Mesenchymal stem cell (in vitro differentiated cells and primary cell): ENCODE results near the gene ABCD1.

Source experiments
- DNase-seq: peaks from one replicate; pipeline ENCODE4 v3.0.0-alpha.2; 2013
- H2AFZ ChIP-seq: one replicate; pipeline ENCODE4 v1.6.1; 2013; ENCODE audit warnings: low read depth, mild to moderate bottlenecking, control low read depth, inconsistent platforms, low read length, moderate library complexity
- H2AK5ac ChIP-seq: 2 replicates; pipeline ENCODE4 v1.6.1; 2013; ENCODE audit warnings: low read length, moderate library complexity, mild to moderate bottlenecking, inconsistent platforms; ENCODE audit not compliant: severe bottlenecking
- H2BK120ac ChIP-seq: one replicate; pipeline ENCODE4 v1.6.1; 2013; ENCODE audit warnings: low read depth, mild to moderate bottlenecking, inconsistent platforms, low read length, moderate library complexity
- H2BK12ac ChIP-seq, 2 experiments: one replicate each; pipeline ENCODE4 v1.6.1; 2013; ENCODE audit warnings: inconsistent platforms in 2 of 2, low read length in 2 of 2, mild to moderate bottlenecking in 2 of 2, moderate library complexity in 2 of 2, control low read depth in 1 of 2
- H2BK15ac ChIP-seq: one replicate; pipeline ENCODE4 v1.6.1; 2013; ENCODE audit warnings: mild to moderate bottlenecking, low read depth, inconsistent platforms; ENCODE audit not compliant: poor library complexity, severe bottlenecking
- H2BK5ac ChIP-seq: 2 replicates; pipeline ENCODE4 v1.6.1; 2013; ENCODE audit warnings: low read depth, mild to moderate bottlenecking, low read length, control low read depth, inconsistent platforms; ENCODE audit not compliant: poor library complexity, severe bottlenecking
- H3K14ac ChIP-seq, 2 experiments: one replicate each; pipeline ENCODE4 v1.6.1; 2013; ENCODE audit warnings: inconsistent platforms in 2 of 2, low read length in 2 of 2, control low read depth in 1 of 2, mild to moderate bottlenecking in 1 of 2, moderate library complexity in 1 of 2
- H3K18ac ChIP-seq, 2 experiments: one replicate each; pipeline ENCODE4 v1.6.1; 2013; ENCODE audit warnings: inconsistent platforms in 2 of 2, low read length in 2 of 2, control low read depth in 1 of 2, low read depth in 1 of 2, mild to moderate bottlenecking in 1 of 2
- H3K23ac ChIP-seq, 2 experiments: one replicate each; pipeline ENCODE4 v1.6.1; 2013; ENCODE audit warnings: inconsistent platforms in 2 of 2, low read length in 2 of 2, mild to moderate bottlenecking in 2 of 2, moderate library complexity in 2 of 2, control low read depth in 1 of 2
- H3K27ac ChIP-seq: 2 replicates; pipeline ENCODE4 v1.5.1; 2013; ENCODE audit warnings: mild to moderate bottlenecking, moderate library complexity, low read length, control low read depth, inconsistent platforms; ENCODE audit not compliant: poor library complexity, severe bottlenecking
- H3K27me3 ChIP-seq, 2 experiments: 2 replicates each; pipeline versions ENCODE4 v1.6.1 to v1.7.0; 2013; ENCODE audit warnings: low read length in 2 of 2, mild to moderate bottlenecking in 2 of 2, moderate library complexity in 2 of 2, control low read depth in 1 of 2, inconsistent platforms in 1 of 2; ENCODE audit not compliant: control insufficient read depth in 1 of 2, insufficient read depth in 1 of 2
- H3K36me3 ChIP-seq, 2 experiments: 2 replicates each; pipeline versions ENCODE4 v1.6.1 to v1.7.0; 2013; ENCODE audit warnings: low read length in 2 of 2, control low read depth in 1 of 2, inconsistent platforms in 1 of 2, low read depth in 1 of 2, mild to moderate bottlenecking in 1 of 2; ENCODE audit not compliant: insufficient read depth in 2 of 2, control insufficient read depth in 1 of 2
- H3K4ac ChIP-seq, 2 experiments: one replicate each; pipeline ENCODE4 v1.6.1; 2013; ENCODE audit warnings: inconsistent platforms in 2 of 2, low read length in 2 of 2, mild to moderate bottlenecking in 2 of 2, moderate library complexity in 2 of 2, control low read depth in 1 of 2, low read depth in 1 of 2
- H3K4me1 ChIP-seq: 2 replicates; pipeline ENCODE4 v1.6.1; 2013; ENCODE audit warnings: low read depth, low read length, control low read depth; ENCODE audit not compliant: control insufficient read depth, insufficient read depth
- H3K4me2 ChIP-seq: 2 replicates; pipeline ENCODE4 v1.6.1; 2013; ENCODE audit warnings: low read length, mild to moderate bottlenecking, inconsistent platforms; ENCODE audit not compliant: poor library complexity, severe bottlenecking
- H3K4me3 ChIP-seq, 2 experiments: 2 replicates each; pipeline versions ENCODE4 v1.5.1 to v1.7.0; 2013; ENCODE audit warnings: low read length in 2 of 2, mild to moderate bottlenecking in 2 of 2, control low read depth in 1 of 2, low read depth in 1 of 2; ENCODE audit not compliant: insufficient read depth in 1 of 2
- H3K79me1 ChIP-seq: replicated peaks from 2 replicates; pipeline ENCODE4 v1.6.1; 2013; ENCODE audit warnings: mild to moderate bottlenecking, control low read depth, low read length, inconsistent platforms; ENCODE audit not compliant: poor library complexity, severe bottlenecking
- H3K9ac ChIP-seq: 2 replicates; pipeline ENCODE4 v1.7.0; 2013; ENCODE audit warnings: mild to moderate bottlenecking, low read length, moderate library complexity
- H3K9me3 ChIP-seq: 2 replicates; pipeline ENCODE4 v1.7.0; 2013; ENCODE audit warnings: mild to moderate bottlenecking, low read length; ENCODE audit not compliant: control insufficient read depth
- H4K8ac ChIP-seq: one replicate; pipeline ENCODE4 v1.6.1; 2013; ENCODE audit warnings: inconsistent platforms, mild to moderate bottlenecking, low read length, moderate library complexity
- H4K91ac ChIP-seq: one replicate; pipeline ENCODE4 v1.6.1; 2013; ENCODE audit warnings: mild to moderate bottlenecking, low read length, inconsistent platforms
- WGBS: methylation state at CpG from one replicate; pipeline ENCODE4 v1.1.7; 2013; ENCODE audit warnings: mixed read lengths; 5-methylcytosine and 5-hydroxymethylcytosine counted together

The ABCD1 gene

DNA sequence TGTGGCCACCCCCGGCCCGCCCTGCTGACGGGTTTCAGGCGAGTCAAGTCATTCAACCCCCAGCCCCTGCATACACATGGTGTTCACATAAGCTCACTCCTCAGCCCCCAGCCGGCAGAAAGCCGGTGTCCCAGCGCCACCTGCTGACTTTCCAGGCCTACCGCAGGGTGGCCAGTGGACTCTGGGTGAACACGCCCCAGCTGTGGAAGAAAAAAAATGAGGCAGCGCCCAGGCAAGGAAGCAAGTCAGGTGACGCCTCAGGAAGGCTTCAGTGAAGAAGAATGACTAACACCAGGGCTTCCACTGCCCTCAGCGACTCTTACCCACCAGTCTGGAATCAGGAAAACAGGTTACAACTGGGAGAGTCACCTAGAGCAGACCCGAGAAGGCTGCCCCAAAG, 16.2 kb upstream of the ABCD1 start:
- H3K27ac ChIP-seq = peak overlapping the region; percentile 49
- peak; percentile 86 for DNase-seq
- no peak overlapping the region for H3K4me3 ChIP-seq
- no peak overlapping the region for H3K23ac ChIP-seq
- no peak overlapping the region for H2AFZ ChIP-seq
- 33% methylated on average over 13 of the region's 13 CpGs for WGBS
- H2BK12ac ChIP-seq = no peak overlapping the region
- H2AK5ac ChIP-seq = no peak overlapping the region
- H3K4me2 ChIP-seq = no peak overlapping the region
- no peak overlapping the region for H3K18ac ChIP-seq
- peak overlapping the region; percentile 26 for H3K9ac ChIP-seq
- H3K4me1 ChIP-seq = peaks cover 14% of the 10 kb centered on the region
- no peaks in the 10 kb centered on the region for H3K9me3 ChIP-seq
- H4K91ac ChIP-seq = no peak overlapping the region
- H3K27me3 ChIP-seq = peaks cover 0 to 8% of the 10 kb centered on the region in 2 experiments
- no peak overlapping the region for H2BK120ac ChIP-seq
- no peak overlapping the region for H3K4ac ChIP-seq
- no peak overlapping the region for H3K14ac ChIP-seq
- peaks cover 22% of the 10 kb centered on the region for H3K79me1 ChIP-seq
- no peak overlapping the region for H4K8ac ChIP-seq
- no peak overlapping the region for H2BK5ac ChIP-seq
- peaks cover 26 to 64% of the 10 kb centered on the region in 2 experiments for H3K36me3 ChIP-seq
- H2BK15ac ChIP-seq = no peak overlapping the region

DNA sequence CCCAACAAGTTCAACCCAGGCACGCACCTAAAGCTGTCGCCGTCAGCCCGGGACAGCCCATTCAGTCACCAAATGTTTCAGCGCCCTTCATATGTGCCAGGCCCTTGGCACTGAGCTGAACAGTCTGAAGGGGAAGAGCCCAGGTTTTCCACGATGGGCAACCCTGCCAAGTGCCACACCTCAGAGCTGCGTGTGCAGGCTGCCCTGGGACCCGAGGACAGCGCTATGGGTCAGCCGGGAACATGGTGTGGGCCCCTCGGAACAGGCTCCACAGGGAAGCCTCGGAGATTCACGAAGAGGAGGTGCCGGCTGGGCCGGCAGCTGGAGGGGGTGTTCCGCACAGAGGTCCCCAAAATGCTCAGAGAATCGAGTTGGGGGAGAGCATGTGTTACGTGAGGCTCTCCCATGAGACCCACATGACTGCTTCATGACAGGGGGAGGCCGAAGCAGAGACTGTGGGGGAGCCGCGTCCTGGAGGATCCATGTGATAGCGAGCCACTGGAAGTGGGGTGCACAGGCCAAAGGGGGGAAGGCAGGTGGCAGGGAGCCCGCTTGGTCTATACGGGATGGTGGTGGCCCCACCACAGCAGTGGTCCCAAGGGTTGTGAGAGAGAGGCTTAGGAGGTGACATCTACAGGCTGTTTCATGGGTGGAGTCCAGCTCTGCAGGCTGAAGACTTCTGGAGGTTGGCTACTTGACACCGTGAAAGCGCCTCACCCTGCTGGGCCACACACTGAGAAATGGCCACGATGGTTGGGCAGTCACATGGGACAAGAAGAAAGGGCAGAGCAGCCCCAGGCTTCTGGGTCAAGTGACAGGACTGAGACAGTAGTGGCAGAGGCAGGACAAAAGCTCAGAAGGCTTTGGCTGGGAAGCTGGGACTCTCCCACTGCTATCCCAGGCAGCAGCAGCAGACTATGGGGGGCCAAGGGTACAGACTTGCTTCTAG, 14.7 kb upstream of the ABCD1 start:
- peaks cover 19% of the 10 kb centered on the region for H3K79me1 ChIP-seq
- H2AFZ ChIP-seq = no peak overlapping the region
- no peak overlapping the region for H3K4ac ChIP-seq
- no peak overlapping the region for H3K27ac ChIP-seq
- no peak overlapping the region for H4K8ac ChIP-seq
- H3K36me3 ChIP-seq = peaks cover 33 to 59% of the 10 kb centered on the region in 2 experiments
- no peak overlapping the region for H2BK5ac ChIP-seq
- no peak overlapping the region for H3K4me2 ChIP-seq
- H2AK5ac ChIP-seq = no peak overlapping the region
- WGBS = 95% methylated on average over 26 of the region's 27 CpGs
- H3K4me3 ChIP-seq = no peak overlapping the region
- H2BK120ac ChIP-seq = no peak overlapping the region
- no peak overlapping the region for H3K9ac ChIP-seq
- DNase-seq = no peak
- H3K18ac ChIP-seq = no peak overlapping the region
- no peak overlapping the region for H2BK15ac ChIP-seq
- peaks cover 14% of the 10 kb centered on the region for H3K4me1 ChIP-seq
- H2BK12ac ChIP-seq = no peak overlapping the region
- H3K27me3 ChIP-seq = peaks cover 0 to 8% of the 10 kb centered on the region in 2 experiments
- no peak overlapping the region for H4K91ac ChIP-seq
- H3K23ac ChIP-seq = no peak overlapping the region
- H3K9me3 ChIP-seq = no peaks in the 10 kb centered on the region
- no peak overlapping the region for H3K14ac ChIP-seq

DNA sequence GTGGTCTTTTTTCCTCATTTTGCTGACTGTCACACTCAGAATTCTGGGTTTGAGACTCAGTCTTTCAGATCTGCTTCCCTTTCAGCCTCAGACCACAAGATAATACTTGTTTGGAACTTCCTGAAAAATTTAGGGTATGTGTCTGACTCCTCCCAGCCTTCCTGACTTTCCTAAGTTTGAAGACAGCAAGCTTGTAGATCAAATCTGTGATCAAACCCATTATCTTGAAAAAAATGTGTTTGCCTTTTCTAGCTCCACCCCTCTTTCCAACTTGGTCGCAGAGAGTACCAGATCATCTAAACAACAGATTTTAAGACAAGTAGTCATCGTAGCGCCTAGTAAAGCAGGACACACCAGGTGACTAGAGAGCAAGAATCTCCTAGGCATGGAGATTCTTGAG, 10.4 kb upstream of the ABCD1 start:
- Histone ChIP-seq H3K27me3 (peaks cover 0 to 5% of the 10 kb centered on the region in 2 experiments), H2BK120ac (no peak overlapping the region), H3K4me1 (peaks cover 6% of the 10 kb centered on the region), H3K9ac (no peak overlapping the region), H3K23ac (no peak overlapping the region), H3K27ac (no peak overlapping the region), H2AFZ (no peak overlapping the region), H3K4me3 (no peak overlapping the region), H3K4me2 (no peak overlapping the region), H3K36me3 (peaks cover 59% of the 10 kb centered on the region in 2 experiments), H3K14ac (no peak overlapping the region), H2BK12ac (no peak overlapping the region), H3K18ac (no peak overlapping the region), H3K79me1 (peaks cover 14% of the 10 kb centered on the region), H4K91ac (no peak overlapping the region), H3K9me3 (no peaks in the 10 kb centered on the region), H4K8ac (no peak overlapping the region), H2BK5ac (no peak overlapping the region), H2AK5ac (no peak overlapping the region), H2BK15ac (no peak overlapping the region), H3K4ac (no peak overlapping the region)
- DNase-seq = no peak
- 75% methylated on average over 3 of the region's 3 CpGs for WGBS

DNA sequence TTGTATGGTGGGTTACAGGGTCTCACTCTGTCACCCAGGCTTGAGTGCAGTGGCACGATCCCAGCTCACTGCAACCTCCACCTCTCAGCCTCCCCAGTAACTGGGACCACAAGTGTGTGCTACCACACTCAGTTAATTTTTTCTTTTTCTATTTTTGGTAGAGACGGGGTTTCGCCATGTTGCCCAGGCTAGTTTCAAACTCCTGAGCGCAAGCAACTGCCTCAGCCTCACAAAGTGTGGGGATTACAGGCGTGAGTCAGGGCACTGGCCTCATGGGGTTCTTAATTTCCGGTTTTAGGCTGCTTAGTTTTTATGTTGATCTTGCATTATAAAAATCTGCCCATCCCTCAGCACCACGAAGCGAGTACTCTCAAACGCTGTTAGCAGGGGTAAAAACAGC, 7.2 kb upstream of the ABCD1 start:
- WGBS = 97% methylated on average over 6 of the region's 9 CpGs

More for the DNA sequence above, 7.2 kb upstream of the ABCD1 start:
- no peak overlapping the region for H3K23ac ChIP-seq
- no peak overlapping the region for H4K91ac ChIP-seq
- peaks cover 0 to 6% of the 10 kb centered on the region in 2 experiments for H3K27me3 ChIP-seq
- H4K8ac ChIP-seq = no peak overlapping the region
- H3K36me3 ChIP-seq = peaks cover 53 to 64% of the 10 kb centered on the region in 2 experiments
- no peak overlapping the region for H2AK5ac ChIP-seq
- H3K4me1 ChIP-seq = peaks cover 2% of the 10 kb centered on the region
- no peak overlapping the region for H2BK5ac ChIP-seq
- H3K14ac ChIP-seq = no peak overlapping the region
- no peak for DNase-seq
- H3K4me2 ChIP-seq = no peak overlapping the region
- no peak overlapping the region for H3K4me3 ChIP-seq
- H2BK120ac ChIP-seq = no peak overlapping the region
- H3K79me1 ChIP-seq = peaks cover 9% of the 10 kb centered on the region
- no peaks in the 10 kb centered on the region for H3K9me3 ChIP-seq
- H3K18ac ChIP-seq = no peak overlapping the region
- no peak overlapping the region for H2AFZ ChIP-seq
- H3K9ac ChIP-seq = no peak overlapping the region
- H2BK15ac ChIP-seq = no peak overlapping the region
- H2BK12ac ChIP-seq = no peak overlapping the region
- no peak overlapping the region for H3K27ac ChIP-seq
- no peak overlapping the region for H3K4ac ChIP-seq
